Occipital lobe (tissue), 2 donors: Measurements from ENCODE around the gene SDHA. TPM values are rescaled to one million over a fixed set of nuclear protein-coding genes. Genes with fewer than 3 reads are reported as not detected.
"Not testable (repeated sequence)": the region's sequence is repeated elsewhere in the genome, so short reads cannot be mapped to it uniquely, and the experiment has no call there.

Experiments used
- DNase-seq: peaks from one replicate; lab custom pipeline; 2025; lab: John Stamatoyannopoulos, UW
- total RNA-seq: library from RNA; depleted of rRNA; stranded (reverse); fragments of >200 nt; gene quantifications from one replicate; pipeline ENCODE4 v1.2.3, GENCODE V29; 2014

Gene SDHA
- total RNA-seq, 1 donor from 2014 or later: 74.4 TPM

DNA sequence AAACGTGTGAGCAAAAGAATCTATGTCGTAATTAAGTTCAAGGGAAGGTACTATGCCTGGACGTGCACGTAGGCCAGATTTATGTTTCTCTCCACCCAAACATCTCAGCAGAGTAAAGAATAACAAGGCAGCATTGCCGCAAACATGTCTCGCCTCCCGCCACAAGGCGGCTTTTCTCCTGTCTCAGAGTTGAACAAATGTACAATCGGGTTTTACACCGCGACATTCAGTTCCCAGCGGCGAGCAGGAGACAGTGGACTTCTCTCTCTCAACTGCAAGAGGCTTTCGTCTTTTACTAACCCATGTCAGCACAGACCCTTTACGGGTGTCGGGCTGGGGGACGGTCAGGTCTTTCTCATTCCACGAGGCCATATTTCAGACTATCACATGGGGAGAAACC, 21.1 kb upstream of the SDHA start:
- not testable (repeated sequence) for DNase-seq

DNA sequence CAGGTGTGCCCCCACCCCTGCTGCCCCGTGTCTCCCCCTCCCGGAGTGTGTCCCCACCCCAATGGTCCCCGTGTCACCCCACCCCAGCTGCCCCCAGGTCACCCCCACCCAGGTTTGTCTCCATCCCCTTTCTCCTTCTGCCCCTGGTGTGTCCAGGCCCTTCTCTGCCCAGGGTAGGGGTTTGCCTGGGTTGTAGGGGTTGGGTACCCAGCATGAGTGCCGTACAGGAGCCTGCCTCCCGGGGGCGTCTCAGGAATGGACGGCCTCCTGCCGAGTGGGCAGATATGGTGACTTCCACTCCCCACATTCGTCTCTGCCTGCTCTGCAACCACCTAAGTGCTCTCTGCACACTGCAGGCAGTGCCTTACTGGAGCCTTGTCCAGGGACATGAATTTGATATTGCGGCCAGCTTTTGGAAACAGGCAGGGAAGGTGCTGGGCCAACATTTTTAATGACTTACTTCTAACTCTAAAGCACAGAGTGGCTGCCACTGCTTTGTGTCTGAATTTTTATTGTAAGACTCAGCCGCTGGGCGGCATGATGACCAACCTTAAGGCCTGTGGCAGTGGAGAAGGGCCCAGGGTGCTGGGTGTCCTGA, 20.1 kb upstream of the SDHA start:
- no peak for DNase-seq

DNA sequence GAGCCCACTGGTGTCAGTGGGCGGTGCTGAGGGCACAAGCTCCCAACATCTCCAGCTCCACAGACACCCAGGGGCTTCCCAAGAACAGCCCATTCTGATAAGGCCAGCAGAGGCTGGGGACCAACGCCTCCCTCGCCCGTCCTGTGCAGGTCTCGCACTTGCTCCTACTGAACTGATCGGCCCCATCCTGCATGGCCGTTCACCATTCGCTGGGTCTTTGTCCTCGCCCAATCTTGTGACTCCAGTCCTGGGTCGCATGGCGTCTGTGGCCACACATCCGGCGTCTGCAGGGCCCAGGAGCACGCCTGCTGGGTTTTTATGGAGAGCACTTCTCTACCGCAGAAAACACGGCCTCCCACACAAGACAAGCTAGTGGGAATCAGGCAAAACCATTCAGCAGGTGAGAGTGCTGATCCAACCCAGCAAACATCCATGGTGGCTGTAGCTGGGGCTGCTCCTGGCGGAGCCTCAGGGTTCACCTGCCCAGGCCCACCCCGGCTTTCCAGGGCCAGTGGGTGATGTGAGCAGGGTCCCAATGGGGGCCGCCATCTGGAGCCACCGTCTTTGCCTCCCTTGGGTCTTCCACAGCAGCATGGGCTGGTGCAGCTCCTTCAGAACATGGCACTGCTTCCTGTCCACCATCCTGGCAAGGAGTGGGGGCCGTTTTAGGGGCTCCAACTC, 19.5 kb upstream of the SDHA start:
- no peak for DNase-seq

DNA sequence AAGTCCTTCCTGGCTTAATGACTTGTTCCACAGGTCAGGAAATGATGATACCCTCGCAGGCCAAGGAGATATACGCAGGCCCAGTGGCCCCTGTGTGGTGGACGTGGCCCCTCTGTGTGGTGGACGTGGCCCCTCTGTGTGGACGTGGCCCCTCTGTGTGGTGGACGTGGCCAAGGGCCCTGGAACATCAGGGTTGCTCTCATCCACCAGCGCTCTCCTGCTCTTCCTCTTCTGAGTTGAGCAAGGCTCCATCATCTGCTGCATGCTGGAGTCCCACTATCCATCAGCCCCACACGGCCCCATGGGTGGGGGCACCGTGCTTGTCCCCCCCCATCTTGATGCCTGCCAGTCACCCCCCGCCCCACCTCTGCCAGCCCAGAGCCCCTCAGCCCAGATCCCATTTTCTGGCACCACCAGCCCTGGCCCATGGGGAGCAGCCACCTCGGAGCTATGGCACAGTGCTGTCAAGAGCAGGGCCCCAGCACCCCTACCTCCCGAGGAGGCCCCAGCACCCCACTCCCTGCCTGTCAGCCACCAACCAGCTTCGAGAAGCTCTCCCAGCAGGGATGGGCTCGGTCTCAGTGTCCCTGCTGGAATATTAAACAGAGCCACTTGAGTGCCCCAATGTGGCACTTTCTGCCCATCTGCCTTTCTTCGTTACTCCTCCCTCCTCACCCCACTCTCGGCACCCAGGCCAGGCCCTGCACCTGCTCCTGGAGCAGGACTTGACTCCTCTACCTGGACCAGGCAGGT, 18.7 kb upstream of the SDHA start:
- DNase-seq: no peak

DNA sequence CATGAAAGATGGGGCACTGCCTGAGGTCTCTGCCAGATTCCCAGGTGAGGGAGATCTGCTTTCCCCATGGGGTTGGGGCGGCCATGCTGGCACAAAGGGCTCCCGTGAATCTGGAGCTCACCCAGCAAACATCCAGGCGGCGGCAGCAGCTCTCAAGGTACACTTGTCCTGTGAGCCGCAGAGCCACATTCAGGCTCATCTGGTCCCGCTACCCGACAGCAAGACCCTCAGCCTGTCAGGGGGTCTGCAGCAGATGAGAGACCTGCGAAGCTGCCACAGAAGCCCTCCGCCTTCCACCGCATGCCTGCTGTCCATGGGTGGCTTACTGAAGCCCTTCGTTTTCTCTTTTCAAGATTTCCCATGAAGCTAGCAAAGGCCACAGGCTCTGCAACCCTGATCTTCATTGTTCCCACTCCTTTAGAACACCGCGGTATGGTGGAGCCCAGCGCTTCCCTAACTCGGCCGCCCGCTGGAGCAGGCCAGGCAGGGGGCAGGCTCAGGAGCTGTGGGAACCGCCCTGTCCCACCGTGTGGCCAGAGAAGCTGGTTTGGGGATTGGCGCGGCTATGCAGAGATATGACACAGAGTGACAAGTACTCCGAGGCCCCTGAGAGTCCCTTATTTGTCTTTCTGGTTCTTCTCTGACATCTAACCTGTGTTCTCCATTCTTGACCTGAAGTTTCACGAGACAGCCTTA, 18.0 kb upstream of the SDHA start:
- DNase-seq: no peak

DNA sequence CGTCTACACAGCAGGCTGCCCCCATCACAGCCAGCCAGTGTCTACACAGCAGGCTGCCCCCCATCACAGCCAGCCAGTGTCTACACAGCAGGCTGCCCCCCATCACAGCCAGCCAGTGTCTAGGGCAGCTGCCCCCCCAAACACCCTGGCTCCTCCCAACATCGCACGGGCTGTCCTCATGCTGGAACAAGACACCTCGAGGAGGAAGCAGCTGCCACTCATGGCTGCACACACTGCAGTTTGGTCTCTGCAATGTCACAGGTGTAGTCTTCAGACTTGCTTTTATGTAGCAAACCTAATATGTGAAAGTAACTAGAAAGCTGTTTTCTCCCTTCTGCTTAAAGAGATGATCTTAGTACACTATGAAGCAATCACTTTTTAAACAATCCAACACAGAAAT, 17.1 kb upstream of the SDHA start:
- DNase-seq: no peak

DNA sequence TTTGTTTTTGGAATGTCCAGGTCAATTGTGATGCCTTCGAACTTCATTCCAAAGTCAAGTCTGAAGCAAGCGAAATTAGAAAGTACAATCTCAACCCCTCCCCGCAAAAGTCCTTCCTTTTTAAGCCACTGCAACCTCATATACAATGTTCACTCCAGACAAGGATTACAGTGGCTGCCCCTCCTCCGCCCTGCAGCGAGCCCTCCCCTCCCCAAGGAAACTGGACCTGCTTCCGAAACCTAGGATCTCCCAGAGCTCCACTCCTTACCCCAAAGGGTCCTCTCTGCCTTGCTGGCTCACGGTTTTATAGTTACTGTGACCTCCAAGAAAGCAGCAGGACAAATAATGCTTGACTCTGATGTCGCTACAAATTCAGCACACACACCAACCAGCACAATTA, 16.4 kb upstream of the SDHA start:
- DNase-seq: no peak

DNA sequence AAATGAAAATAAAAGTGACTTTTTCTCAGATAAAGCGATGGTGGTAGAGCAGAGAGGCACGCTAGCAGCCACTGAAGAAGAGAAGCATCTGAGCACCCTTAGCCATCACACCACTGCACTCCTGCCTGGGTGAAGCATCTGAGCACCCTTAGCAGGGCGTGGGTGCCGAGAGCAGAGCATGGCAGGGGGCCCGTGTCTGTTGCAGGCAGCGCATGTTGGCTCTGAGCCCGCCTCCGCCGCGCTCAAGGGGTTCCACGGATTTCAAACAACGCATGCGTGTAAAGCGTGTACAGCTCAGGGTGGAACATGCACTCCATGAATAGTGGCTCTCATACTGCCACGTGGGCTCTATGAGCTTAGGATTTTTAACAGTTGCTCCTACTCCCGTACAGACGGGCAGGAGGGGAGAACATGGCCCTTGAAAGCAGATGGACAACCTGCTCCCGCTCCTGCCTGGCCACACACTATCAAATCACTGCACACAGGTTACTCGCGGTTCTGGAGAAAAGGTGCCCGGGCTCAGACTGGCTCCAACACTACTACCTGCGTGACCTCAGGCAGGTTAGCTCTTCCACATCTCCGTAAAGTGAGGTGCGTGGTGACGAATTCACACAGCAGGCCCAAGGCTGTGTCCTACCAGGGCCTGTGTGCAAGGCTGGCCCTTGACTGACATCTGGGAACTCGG, 14.7 kb upstream of the SDHA start:
- no peak for DNase-seq

DNA sequence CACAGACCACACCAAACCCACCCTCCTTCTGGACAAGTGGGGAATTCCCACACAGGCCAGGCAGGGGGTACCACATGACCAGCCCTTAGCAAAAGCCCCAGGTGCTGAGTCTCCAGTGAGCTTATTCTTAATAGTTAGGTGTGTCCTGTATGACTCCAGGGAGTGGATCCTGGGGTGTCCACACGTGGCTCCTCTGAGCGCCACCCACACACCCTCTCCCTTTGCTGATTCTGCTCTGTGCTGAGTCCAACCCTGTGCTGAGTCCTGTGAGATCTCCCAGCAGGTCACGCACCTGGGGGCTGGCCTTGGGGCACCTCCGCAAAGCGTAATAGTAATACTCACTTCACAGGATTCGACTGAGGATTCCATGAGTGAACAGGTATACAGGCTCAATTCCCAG, 14.1 kb upstream of the SDHA start:
- DNase-seq: no peak

DNA sequence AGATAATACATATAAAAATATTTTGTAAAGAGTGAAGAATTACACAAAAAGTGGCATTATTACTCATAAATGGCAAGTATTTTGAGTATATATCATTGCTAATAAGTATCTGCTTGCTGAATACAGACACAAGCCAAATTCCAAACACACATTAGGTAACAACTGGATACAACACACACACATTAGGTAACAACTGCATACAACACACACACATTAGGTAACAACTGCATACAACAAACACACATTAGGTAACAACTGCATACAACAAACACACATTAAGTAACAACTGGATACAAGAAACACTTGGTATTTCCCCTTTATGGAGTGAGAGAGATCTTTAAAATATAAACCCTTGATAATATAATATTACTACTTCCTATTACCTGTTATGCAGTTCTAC, 13.7 kb upstream of the SDHA start:
- no peak for DNase-seq

DNA sequence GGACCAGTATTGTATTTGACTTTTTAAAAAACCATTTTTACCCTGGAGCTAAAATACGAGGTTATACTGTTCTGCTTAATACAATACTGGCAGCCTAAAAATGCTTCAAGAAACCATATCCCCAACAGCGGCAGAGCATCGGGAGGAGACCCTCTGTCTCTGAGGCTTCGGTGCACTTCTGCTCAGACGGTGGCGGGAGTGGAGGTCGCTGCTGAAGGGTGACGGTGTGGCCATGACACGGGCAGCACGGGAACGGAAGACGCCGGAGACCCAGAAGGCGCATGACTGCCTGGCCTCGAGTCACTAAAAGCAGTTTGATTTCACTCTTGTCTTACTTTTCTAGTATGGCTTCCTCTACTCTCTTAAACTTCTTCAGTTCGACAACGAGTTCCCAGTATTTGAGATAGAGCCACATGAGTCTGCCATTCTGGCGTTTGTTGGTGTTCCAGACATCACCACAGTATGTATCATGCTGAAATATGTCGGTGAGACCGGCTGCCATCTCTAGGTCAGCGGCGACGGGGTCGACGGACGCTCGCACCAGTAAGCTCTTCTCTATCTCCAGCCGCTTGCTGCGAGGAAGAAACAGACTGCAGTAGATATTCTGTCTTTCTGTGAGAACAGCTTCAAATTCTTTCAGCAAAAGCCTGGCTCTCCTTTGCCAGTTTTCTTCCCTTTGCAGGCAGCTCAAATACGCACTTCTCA, 13.0 kb upstream of the SDHA start:
- no peak for DNase-seq

DNA sequence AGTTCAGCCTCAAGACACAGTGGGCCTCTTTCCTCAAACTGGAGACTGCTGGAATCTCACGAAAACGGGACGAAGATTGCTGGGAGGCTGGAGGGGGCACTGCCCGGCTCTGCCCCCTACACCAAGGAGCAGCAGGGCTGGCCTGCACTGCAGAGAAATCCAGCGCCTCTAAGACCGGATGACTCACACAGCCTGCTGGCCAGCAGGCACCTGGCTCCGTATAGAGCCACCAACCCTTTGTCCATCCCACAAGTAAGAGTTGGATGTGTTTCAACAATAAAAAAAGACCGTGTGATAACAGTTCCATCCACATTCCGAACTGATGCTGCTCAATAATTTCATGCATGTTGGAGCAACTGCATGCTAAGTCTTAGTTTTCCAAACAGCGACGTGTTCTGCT, 11.7 kb upstream of the SDHA start:
- no peak for DNase-seq

DNA sequence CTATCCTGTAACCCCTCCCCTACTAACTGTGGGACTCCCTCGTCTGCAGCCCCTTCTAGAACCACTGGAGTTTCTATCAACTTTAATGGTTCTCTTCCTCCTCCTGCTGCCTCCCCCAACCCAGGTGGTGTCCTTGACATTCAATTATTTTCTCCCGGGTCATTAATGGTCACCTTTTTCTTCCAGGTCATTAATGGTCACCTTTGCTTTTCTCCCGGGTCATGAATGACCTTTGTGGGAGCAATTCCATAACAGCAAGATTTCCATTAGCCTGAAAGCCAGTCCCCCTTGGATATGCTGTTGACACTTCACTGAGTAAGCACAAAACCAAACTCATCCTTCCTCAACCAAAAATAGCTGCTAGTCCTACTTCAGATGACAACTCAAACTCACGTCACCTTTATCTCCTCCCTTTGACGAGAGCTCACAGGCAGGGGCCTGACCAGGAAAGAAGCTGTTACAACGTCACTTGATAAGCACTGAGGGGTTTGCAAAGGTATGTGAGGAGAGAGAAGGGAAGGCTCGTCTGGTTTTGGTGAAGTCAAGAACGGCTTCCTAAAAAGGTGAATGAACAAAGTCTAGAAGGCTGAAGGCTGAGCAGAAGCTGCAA, 11.1 kb upstream of the SDHA start:
- DNase-seq: no peak

DNA sequence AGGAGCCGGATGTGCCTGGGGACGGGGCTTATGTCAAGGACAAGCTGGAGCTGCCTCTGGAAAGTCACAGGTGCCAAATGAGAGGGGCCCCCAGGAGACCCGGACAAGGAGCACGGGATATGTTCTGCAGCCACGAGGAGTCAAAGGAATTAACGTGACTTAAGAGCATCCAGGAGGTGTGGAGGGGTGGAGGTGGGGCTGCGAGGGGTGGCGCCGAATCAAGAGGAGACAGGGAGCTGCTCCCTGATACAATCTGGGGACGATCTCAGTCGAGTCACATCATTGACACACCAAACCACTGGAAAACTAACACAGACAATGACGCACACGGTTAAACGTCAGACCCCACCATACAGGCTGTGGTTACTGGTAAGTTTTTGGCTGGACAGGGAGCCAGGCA, 10.5 kb upstream of the SDHA start:
- no peak for DNase-seq

DNA sequence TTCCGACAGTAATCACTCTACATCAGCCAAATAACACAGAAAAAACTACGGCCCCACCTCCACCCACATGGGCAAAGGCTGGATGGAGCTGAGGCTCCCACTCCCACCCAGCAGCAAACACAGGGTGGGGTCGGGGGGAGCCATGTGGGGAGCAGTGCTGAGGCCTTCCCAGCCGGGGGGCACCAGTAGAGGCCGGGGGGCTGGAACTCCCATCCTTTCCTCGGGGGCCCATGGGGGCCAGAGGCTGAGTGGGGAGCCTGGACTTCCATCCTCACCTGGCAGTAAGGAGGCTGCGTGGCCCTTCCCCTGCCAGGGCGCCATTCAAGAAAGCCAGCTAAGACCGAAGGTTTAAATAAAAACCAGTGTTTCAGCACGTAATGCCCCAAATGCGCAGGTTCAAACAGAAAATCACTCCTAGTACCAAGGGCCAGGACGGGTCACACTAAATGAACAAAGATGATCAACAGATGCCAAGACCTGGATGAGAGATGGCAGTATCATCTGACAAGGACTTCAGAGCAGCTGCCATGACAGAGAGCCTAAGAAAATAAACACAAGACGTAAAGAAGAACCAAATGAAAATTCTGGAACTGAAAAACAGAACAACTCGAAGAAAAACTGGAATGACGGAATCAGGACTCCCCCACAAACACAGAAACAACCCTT, 9.5 kb upstream of the SDHA start:
- DNase-seq: no peak

DNA sequence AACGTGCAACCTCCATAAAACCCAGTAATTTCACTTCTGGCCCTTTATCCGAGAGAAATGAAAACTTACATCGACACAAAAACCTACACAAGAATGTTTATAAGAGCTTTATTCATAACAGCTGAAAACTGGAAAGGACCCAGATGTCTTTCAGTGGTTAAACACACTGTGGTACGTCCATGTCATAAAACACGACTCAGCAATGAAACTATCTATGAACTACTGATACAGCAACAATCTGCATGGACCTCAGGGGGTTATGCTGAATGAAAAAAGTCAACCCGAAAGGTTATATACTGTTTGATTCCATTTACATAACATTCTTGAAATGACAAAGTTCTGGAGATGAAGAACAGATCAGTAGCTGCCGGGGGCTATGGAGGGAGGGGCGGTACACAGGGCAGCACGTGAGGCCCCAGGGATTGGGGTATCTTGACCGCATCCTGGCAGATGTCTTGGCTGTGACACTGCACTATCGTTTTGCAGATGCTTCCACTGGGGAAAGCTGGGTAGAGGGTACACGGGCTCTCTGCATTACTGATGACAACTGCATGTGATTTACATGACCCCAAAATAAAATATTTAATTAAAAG, 4.2 kb upstream of the SDHA start:
- no peak for DNase-seq

DNA sequence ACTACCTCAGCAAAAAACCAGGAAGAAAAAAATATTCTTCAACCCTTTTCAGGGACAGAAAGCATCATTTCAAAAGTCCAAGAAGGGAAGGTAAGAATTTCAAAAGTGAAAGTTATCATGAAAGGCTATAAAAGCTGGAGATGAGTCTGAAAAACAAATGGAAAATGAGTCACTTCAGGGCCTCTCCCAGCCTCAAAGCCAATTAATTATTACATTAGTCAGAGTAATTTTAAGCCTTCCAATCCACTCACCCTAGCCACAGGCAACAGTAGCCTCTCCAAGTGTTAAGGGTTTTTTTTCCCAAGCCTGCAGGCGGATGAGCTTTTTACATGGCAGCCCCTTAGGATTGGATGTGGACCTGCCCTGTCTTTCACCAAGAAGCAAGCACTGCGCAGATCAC, 2.9 kb upstream of the SDHA start:
- not testable (repeated sequence) for DNase-seq

DNA sequence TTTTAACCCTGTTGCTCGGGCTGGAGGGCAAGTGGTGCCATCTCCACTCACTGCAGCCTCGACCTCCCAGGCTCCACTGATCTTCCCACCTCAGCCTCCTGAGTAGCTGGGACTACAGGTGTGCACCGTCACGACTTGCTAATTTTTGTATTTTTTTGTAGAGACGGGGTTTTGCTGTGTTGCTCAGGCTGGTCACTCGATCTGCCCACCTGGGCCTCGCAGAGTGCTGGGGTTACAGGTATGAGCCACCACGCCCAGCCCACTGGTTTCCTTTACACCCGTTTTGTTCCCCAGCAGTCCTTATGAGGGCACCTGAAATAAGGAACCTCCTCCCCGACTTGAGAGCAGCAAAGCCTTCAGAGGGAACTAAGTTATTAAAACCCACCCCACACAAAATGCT, 2.0 kb upstream of the SDHA start:
- not testable (repeated sequence) for DNase-seq

DNA sequence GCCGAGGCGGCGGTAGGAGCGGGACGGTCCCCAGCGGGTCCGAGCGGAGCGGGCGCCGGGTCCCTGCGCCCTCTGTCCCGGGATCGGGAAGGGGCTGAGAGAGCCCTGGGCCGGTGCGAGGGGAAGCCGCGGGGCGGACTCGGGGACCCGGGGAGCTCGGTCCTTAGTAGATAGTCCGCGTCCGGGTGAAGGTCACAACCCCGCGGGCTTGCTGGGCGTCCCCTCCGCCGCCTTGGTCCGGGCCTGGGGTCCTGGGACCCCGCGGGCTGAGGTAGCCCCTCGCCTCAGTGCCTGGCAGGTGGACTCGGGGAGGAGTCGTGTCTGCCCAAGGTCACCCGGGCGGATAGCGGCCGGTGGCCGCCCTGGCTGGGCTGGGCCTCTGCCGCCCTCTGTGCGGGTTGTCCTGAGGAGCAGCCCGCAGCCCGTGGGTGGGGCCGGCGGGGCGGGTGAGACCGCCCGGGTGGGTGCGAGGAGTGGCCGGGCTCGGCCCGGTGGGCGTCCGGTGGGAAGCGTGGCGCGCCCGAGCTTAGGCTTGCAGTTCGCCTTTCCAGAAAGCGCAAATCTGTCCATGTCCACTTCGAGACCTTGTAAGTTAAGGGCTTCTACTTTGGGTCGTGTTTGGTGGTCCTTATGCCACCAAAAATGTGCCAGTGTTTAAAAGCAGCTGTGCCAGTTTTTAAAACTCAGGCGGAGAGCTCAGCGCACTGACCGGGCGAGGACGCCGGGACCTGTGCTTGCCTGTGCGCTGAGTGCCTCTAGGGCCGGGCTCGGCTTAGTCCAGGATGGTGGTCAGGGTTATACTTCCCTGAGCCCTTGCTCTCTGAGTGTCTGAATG, 554 bp downstream of the SDHA start:
- no peak for DNase-seq
